VCaP (cell line): Measurements from ENCODE around the gene MCTP1.

Experiments used
- H3K27ac ChIP-seq: fragments of 450-650 bp; 2 replicates; pipeline ENCODE4 v1.5.1; 2017
- TF ChIP-seq, protein P1 (sequence below): fragments of 450-650 bp; conservative IDR thresholded peaks from 2 replicates; pipeline ENCODE4 v1.5.1; 2017; ENCODE audit warnings: mild to moderate bottlenecking, moderate library complexity

Gene MCTP1

DNA sequence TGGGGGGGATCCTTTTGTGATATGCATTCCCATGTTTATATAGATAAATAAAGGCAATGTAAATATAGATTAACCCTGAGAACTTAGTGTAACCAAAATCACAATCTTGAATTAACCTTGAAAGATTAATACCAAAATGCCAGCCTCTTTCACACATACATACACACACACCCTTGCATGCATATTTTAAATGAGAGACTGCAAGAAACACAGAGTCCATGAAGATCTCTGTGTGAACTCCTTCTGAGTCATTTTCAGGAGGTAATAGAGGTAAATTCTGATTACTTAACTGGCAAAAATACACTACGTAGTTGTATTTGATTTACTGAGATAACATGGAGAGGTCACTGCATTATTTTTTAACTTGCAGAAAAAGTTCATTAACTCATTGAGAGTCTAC lies 548.4 kb downstream of the MCTP1 start:
- H3K27ac ChIP-seq = no peak overlapping the region
- TF ChIP-seq, protein P1, sequence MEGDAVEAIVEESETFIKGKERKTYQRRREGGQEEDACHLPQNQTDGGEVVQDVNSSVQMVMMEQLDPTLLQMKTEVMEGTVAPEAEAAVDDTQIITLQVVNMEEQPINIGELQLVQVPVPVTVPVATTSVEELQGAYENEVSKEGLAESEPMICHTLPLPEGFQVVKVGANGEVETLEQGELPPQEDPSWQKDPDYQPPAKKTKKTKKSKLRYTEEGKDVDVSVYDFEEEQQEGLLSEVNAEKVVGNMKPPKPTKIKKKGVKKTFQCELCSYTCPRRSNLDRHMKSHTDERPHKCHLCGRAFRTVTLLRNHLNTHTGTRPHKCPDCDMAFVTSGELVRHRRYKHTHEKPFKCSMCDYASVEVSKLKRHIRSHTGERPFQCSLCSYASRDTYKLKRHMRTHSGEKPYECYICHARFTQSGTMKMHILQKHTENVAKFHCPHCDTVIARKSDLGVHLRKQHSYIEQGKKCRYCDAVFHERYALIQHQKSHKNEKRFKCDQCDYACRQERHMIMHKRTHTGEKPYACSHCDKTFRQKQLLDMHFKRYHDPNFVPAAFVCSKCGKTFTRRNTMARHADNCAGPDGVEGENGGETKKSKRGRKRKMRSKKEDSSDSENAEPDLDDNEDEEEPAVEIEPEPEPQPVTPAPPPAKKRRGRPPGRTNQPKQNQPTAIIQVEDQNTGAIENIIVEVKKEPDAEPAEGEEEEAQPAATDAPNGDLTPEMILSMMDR = no peak

DNA sequence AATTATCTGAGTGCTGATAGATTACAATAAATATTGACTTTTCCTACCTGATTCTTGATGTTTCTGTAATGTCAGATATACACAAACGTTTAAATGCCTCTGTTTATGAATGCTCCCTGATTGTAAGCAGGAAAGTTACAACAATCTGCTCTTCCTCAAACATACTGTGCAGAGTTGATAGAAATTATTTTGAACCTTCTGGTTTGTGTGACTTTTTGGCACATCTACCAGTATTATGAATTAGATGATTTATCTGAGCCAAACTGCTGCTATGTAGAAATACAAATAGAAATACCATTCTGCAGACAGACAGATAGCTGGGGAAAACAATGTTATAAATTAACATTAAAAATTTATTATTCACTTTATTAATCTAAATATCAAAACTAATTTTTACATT lies 553.4 kb downstream of the MCTP1 start:
- no peak overlapping the region for H3K27ac ChIP-seq
- TF ChIP-seq, protein P1 = no peak

DNA sequence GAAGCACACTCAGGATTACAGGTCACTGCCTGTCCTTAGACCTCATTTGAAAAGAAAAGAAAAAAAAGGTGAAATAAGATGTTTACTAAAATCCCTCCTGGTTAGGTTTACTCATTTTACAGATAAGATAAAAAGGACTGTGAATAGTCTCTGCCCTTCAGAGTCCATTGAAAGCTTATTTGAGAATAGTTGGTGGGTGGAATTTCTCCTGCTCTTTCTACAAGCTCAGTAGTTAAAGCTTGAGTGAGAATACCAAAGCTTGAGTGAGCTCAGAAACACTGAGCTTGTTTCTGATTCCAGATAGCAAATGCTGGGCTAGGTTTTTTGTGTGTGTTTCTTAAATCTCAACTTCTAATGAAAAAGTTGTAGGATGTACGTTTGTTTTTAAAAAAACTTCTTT lies 559.8 kb downstream of the MCTP1 start:
- TF ChIP-seq, protein P1 = no peak
- H3K27ac ChIP-seq = no peak overlapping the region

DNA sequence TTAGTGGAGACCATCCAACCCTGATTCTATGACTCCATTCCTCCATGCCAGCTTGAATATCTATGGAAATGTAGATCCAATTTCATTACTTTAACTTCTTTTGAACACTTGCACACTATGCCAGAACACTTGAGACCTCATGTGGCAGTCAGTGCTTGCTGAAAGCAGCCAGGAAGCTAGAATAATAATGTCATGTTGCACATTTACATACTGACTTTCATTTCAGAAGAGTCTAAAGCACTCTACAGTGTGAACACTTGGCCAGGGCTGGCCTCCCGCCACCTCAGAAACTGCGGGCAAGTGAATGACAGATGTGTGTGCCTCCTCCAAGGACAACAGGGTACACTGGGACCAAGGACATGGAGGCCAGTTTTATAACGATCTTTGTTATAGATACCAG lies 569.1 kb downstream of the MCTP1 start:
- no peak overlapping the region for H3K27ac ChIP-seq

DNA sequence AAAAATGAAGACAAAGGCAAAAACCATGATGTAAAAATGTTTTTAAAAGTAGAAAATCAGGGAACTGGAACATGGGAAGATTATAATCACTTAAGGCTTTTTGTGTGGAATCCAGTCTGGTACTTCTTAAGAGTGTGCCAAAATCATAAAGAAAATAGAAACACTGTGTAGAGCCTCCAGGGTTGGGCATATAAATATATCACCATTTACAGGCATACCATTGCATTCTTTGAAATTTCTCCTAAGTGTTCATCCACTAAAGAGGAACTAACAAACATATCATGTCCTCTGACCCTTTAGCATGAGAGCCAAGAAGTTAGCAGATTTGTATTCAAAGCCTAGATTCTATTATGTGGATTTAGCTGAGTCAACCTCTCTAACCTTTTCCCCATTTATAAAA lies 573.1 kb downstream of the MCTP1 start:
- no peak overlapping the region for H3K27ac ChIP-seq
- TF ChIP-seq, protein P1 = no peak

More for the DNA sequence above, 569.1 kb downstream of the MCTP1 start:
- TF ChIP-seq, protein P1 = no peak

DNA sequence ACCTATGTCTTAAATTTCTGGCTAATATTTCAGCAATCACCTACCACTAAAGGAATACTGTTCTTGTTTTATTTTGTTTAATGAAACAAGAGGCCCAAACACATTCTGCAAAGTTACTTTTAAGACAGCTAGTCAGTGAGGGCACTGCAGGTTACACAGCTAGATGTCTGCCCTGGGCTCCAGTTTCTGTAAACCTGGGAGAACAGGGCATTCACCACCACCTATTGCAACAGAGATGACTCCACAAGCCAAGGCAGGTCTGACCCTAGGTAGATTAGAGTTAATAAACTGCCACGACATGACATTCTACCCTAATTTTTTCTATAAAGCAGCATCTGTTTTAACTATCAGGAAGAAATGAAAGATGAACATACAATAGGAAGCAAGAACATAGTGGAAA lies 575.6 kb downstream of the MCTP1 start:
- peak overlapping the region; percentile 71; the same call in 1 of the 2 replicates for H3K27ac ChIP-seq
- TF ChIP-seq, protein P1 = no peak

DNA sequence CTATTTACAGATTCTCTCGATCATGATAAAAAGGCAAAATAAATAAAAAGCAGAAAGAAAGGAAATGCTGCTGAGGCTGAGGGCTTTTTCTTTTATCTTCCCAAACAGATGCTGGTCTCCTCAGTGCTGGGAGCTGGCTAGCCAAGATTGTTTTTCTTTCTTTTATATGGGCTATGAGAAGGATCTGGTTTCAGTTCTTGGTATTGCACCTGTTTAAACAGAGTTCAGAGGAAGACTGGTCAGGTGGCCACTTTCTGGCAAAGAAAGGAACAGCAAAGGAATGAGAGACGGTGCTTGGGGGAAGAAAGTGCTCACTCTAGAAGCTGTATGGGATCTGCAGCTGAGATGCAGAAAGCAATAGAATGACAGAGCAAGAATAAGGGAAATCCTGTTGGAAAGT lies 577.5 kb downstream of the MCTP1 start:
- H3K27ac ChIP-seq = peak overlapping the region; percentile 71
- TF ChIP-seq, protein P1 = no peak

DNA sequence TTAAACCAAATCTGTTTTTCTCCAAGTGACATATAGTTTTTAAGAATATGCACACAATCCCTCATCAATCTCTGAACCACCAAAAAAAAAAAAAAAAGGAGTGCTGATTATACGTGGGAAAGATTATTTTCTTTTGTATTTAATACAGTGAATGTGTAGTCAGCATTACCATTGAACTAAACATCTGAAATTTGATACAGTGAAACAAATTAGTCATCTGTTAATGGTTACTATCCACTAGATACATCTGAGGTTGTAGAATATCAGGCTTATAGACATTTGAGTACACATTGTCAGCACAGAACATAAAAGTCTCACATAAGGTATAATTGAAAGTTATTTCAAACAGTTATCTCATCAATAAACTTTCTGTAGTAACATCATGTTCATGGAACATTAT lies 579.5 kb downstream of the MCTP1 start:
- no peak overlapping the region for H3K27ac ChIP-seq
- TF ChIP-seq, protein P1 = no peak
